Breast epithelium (tissue), 4 donors: ENCODE data around the gene CSF2. TPM values are rescaled to one million over a fixed set of nuclear protein-coding genes. Genes with fewer than 3 reads are reported as not detected.
"Not testable (repeated sequence)": the region's sequence is repeated elsewhere in the genome, so short reads cannot be mapped to it uniquely, and the experiment has no call there.

Source experiments
- DNase-seq, 2 donors: peaks; one replicate each; pipeline ENCODE4 v3.0.0-alpha.2; 2019; ENCODE audit warnings: low spot score in 2 of 2
- H3K27ac ChIP-seq, 2 donors: fragments of 200-600 bp; sonication (generic) in 1 of 2; one replicate each; pipeline ENCODE4 v1.5.1; 2016 to 2019; ENCODE audit warnings: mild to moderate bottlenecking in 1 of 2
- H3K27me3 ChIP-seq, 2 donors: fragments of 200-600 bp; sonication (generic) in 1 of 2; one replicate each; pipeline versions ENCODE4 v1.5.1 to v1.6.0; 2017 to 2019; ENCODE audit warnings: control low read depth in 1 of 2, mild to moderate bottlenecking in 1 of 2
- H3K36me3 ChIP-seq: fragments of 200-600 bp; one replicate; pipeline ENCODE4 v1.5.1; 2019
- H3K4me1 ChIP-seq, 2 donors: fragments of 200-600 bp; sonication (generic); one replicate each; pipeline ENCODE4 v1.5.1; 2016 to 2019; ENCODE audit warnings: control low read depth in 1 of 2
- H3K4me3 ChIP-seq, 3 donors: fragments of 200-600 bp; sonication (generic); 1 replicate in 2 of 3; 2 replicates in 1 of 3; pipeline ENCODE4 v1.5.1; 2016 to 2019; ENCODE audit warnings: mild to moderate bottlenecking in 3 of 3, moderate library complexity in 2 of 3
- H3K9me3 ChIP-seq, 2 donors: fragments of 200-600 bp; sonication (generic) in 1 of 2; one replicate each; pipeline ENCODE4 v1.5.1; 2016 to 2019; ENCODE audit warnings: control low read depth in 1 of 2
- POLR2A ChIP-seq: fragments of 450-650 bp; IDR thresholded peaks from one replicate; pipeline ENCODE4 v1.6.1; 2016; ENCODE audit warnings: antibody characterized with exemption, mild to moderate bottlenecking, moderate library complexity
- POLR2AphosphoS5 ChIP-seq, 3 donors: sonication (generic); formaldehyde crosslinking; IDR thresholded peaks; one replicate each; pipeline ENCODE4 v1.6.1; 2017; ENCODE audit warnings: antibody characterized with exemption in 3 of 3
- intact Hi-C: fragments of 100-400 bp; cut with DNase I; formaldehyde crosslinking; loops from one replicate; pipeline ENCODE4 v1.15.1; 2023; ENCODE audit warnings: low total_unique reads
- total RNA-seq, 3 donors: library from RNA; depleted of rRNA; stranded (reverse); fragments of >200 nt; gene quantifications; one replicate each; pipeline ENCODE4 v1.1.0, GENCODE V29; 2016
- TF ChIP-seq, protein P1 (sequence below), 3 donors: fragments of 450-650 bp; IDR thresholded peaks; one replicate each; pipeline ENCODE4 v1.5.1; 2016 to 2017; ENCODE audit warnings: antibody characterized with exemption in 3 of 3, mild to moderate bottlenecking in 3 of 3, moderate library complexity in 3 of 3

The CSF2 gene
- total RNA-seq, 3 donors from 2014 or later, result not detected

DNA sequence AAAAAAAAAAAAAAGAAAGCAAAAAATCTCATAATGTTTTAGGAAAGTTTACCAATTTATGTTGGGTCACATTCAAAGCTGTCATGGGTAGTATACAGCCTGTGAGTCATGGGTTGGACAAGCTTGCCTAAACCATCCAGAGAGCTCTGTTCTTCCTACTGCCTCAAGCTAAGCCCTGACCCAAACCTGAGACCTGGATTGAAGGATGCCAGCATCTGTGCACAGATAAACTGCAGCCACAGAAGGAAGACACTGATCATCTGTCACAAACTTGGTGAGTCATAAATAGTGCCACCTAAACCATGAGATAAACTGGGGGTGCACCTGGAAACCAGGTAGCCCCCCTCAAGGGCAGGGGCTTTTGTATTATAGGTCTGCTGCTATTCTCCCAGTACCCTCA lies 31.0 kb downstream of the CSF2 start:
- intact Hi-C loops, result no loop called here
- H3K4me1 ChIP-seq, result peaks cover 4 to 16% of the 10 kb centered on the region in 2 donors
- no peak overlapping the region for H3K4me3 ChIP-seq
- H3K27ac ChIP-seq, result no peak overlapping the region
- no peaks in the 10 kb centered on the region for H3K9me3 ChIP-seq
- no peaks in the 10 kb centered on the region for H3K36me3 ChIP-seq
- TF ChIP-seq POLR2AphosphoS5 (IDR thresholded peaks at IDR 0.05), result no peak
- TF ChIP-seq, protein P1, sequence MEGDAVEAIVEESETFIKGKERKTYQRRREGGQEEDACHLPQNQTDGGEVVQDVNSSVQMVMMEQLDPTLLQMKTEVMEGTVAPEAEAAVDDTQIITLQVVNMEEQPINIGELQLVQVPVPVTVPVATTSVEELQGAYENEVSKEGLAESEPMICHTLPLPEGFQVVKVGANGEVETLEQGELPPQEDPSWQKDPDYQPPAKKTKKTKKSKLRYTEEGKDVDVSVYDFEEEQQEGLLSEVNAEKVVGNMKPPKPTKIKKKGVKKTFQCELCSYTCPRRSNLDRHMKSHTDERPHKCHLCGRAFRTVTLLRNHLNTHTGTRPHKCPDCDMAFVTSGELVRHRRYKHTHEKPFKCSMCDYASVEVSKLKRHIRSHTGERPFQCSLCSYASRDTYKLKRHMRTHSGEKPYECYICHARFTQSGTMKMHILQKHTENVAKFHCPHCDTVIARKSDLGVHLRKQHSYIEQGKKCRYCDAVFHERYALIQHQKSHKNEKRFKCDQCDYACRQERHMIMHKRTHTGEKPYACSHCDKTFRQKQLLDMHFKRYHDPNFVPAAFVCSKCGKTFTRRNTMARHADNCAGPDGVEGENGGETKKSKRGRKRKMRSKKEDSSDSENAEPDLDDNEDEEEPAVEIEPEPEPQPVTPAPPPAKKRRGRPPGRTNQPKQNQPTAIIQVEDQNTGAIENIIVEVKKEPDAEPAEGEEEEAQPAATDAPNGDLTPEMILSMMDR (IDR thresholded peaks at IDR 0.05), result no peak
- TF ChIP-seq POLR2A, result no peak
- no peaks in the 10 kb centered on the region for H3K27me3 ChIP-seq
- no peak for DNase-seq

DNA sequence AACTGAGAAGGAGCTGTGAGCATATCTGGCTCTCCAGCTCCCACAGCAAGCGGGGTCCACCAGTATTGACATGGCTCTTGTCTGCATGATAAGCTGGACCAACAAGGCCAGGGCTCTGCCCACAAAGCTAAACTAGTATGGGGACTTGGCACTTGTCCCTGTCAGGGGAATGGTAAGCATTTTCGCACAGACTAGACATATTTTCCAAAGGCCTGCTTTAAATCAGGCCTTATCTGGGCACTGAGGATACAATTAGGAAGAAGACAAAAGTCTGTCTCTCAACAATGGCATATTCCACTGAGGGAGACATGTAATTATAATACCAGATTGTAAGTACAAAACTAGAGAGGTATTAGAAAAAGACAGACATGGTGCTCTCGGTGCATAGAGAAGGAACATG lies 32.1 kb downstream of the CSF2 start:
- Histone ChIP-seq H3K9me3 (no peaks in the 10 kb centered on the region), H3K36me3 (no peaks in the 10 kb centered on the region), H3K27ac (no peak overlapping the region), H3K27me3 (no peaks in the 10 kb centered on the region), H3K4me1 (peaks cover 4 to 16% of the 10 kb centered on the region in 2 donors), H3K4me3 (no peak overlapping the region)
- DNase-seq, result no peak
- intact Hi-C loops, result no loop called here
- TF ChIP-seq POLR2A, result no peak
- TF ChIP-seq, protein P1 (IDR thresholded peaks at IDR 0.05), result no peak
- TF ChIP-seq POLR2AphosphoS5 (IDR thresholded peaks at IDR 0.05), result no peak

DNA sequence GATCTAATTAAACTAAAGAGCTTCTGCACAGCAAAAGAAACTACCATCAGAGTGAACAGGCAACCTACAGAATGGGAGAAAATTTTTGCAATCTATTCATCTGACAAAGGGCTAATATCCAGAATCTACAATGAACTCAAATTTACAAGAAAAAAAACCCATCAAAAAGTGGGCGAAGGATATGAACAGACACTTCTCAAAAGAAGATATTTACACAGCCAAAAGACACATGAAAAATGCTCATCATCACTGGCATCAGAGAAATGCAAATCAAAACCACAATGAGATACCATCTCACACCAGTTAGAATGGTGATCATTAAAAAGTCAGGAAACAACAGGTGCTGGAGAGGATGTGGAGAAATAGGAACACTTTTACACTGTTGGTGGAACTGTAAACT lies 34.9 kb downstream of the CSF2 start:
- H3K4me1 ChIP-seq, H3K4me3 ChIP-seq, intact Hi-C loops, H3K36me3 ChIP-seq, H3K27me3 ChIP-seq, DNase-seq, H3K9me3 ChIP-seq, H3K27ac ChIP-seq: not testable (repeated sequence)

DNA sequence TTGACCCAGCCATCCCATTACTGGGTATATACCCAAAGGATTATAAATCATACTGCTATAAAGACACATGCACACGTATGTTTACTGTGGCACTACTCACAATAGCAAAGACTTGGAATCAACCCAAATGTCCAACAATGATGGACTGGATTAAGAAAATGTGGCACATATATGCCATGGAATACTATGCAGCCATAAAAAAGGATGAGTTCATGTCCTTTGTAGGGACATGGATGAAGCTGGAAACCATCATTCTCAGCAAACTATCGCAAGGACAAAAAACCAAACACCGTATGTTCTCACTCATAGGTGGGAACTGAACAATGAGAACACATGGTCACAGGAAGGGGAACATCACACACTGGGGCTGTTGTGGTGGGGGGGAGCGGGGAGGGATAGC lies 35.4 kb downstream of the CSF2 start:
- H3K27me3 ChIP-seq, DNase-seq, H3K9me3 ChIP-seq, H3K27ac ChIP-seq, H3K36me3 ChIP-seq, H3K4me3 ChIP-seq, H3K4me1 ChIP-seq, intact Hi-C loops: not testable (repeated sequence)

DNA sequence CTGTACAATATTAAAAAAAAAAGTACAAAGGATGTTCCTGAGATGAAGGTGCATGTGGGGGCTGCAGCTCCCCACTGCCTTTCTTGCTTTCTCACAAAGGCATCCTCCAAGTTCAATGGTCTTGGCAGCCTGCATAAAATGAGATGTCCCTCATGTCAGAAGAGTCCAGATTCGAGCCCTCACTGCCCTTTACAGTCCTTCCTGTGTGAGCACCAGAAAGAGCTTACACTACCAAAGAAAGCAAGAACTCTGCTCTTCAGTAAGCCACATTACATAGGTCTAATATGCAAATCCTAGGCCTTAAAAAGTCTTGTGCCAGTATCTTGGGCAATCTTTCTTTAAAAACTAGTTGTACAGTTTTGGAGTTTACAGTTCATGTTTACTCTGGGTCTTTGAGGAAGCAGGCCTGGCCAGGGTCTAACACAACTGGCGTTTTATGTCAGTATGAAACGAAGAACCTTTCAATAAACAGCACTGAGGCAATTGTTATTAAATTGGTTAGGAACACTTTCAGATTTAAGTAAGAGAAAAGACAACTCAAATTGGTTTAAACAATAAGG lies 36.0 kb downstream of the CSF2 start:
- H3K4me1 ChIP-seq, result no peaks in the 10 kb centered on the region
- no peak overlapping the region for H3K27ac ChIP-seq
- H3K9me3 ChIP-seq, result peaks cover 5 to 10% of the 10 kb centered on the region in 2 donors
- no peaks in the 10 kb centered on the region for H3K27me3 ChIP-seq
- no peak overlapping the region for H3K4me3 ChIP-seq
- no peak for DNase-seq
- no peaks in the 10 kb centered on the region for H3K36me3 ChIP-seq
- TF ChIP-seq POLR2AphosphoS5 (IDR thresholded peaks at IDR 0.05), result no peak
- TF ChIP-seq, protein P1 (IDR thresholded peaks at IDR 0.05), result no peak
- TF ChIP-seq POLR2A, result no peak
- intact Hi-C loops, result no loop called here

DNA sequence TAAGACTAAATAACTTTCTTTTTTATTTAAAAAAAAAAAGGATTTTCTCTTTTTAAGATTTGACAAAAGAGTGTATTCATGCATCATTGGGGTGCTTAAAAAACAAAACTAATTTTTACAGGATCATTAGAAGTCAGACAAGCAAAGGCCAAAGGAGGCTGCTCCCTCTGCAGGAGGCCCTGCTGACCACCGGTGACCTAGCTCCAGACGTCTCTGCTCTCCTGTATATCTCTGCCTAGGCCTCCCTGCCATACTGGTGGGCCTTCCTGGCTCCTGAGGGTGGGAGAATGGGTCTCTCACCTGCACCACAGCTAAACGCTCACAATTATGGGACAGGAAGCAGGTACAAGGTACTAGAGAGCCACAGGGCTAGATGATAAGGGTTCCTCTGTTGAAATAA lies 36.6 kb downstream of the CSF2 start:
- TF ChIP-seq, protein P1 (IDR thresholded peaks at IDR 0.05), result no peak
- no peak for TF ChIP-seq POLR2A
- TF ChIP-seq POLR2AphosphoS5 (IDR thresholded peaks at IDR 0.05), result no peak
- no peak for DNase-seq

More for the DNA sequence above, 36.6 kb downstream of the CSF2 start:
- Histone ChIP-seq H3K4me1 (no peaks in the 10 kb centered on the region), H3K27me3 (no peaks in the 10 kb centered on the region), H3K9me3 (peaks cover 5 to 10% of the 10 kb centered on the region in 2 donors), H3K27ac (no peak overlapping the region), H3K36me3 (no peaks in the 10 kb centered on the region), H3K4me3 (no peak overlapping the region)
- intact Hi-C loops, result no loop called here
